ENCODE measurements around the gene PSMD2.

GRCh38 chr3:184339001-184339400 is 40.0 kb downstream of the PSMD2 start:
- TF ChIP-seq CTCF (IDR thresholded peaks at IDR 0.05) (no peak), POLR2A (IDR thresholded peaks at IDR 0.05) (no peak)

All from thyroid gland (tissue), 4 donors.